OCI-LY7 (cell line): ENCODE data around the gene HUNK. TPM values are rescaled to one million over a fixed set of nuclear protein-coding genes. Genes with fewer than 3 reads are reported as not detected.

Source experiments
- BruUV-seq: library from RNA; stranded (reverse); fragments of 400-500 nt; replicated peaks from 2 replicates; lab custom pipeline; 2021; lab: Mats Ljungman, UMichigan
- CTCF ChIA-PET: fragments of 300-600 bp; sonication (Branson Sonifier 250); formaldehyde crosslinking; loops from one replicate; lab custom pipeline; 2022; ENCODE audit warnings: antibody characterized with exemption; ENCODE audit not compliant: unreplicated experiment; lab: Charles Lee
- POLR2A ChIA-PET: fragments of 300-600 bp; sonication (Branson Sonifier 250); formaldehyde crosslinking; loops from one replicate; lab custom pipeline; 2022; ENCODE audit warnings: antibody characterized with exemption; lab: Charles Lee
- DNase-seq: peaks from one replicate; pipeline ENCODE4 v3.0.0-alpha.2; 2015; ENCODE audit warnings: low spot score
- H2AFZ ChIP-seq: fragments of 200-600 bp; sonication (generic), shearing (Covaris generic); 2 replicates; pipeline ENCODE4 v1.6.1; 2014; ENCODE audit warnings: mild to moderate bottlenecking, antibody characterized with exemption, low read length, moderate library complexity
- H3K27ac ChIP-seq: fragments of 200-600 bp; sonication (generic); 2 replicates; pipeline ENCODE4 v1.5.1; 2014; ENCODE audit warnings: mixed run types, low read depth, mild to moderate bottlenecking, moderate library complexity, low read length, inconsistent platforms; ENCODE audit not compliant: poor library complexity, severe bottlenecking
- H3K36me3 ChIP-seq: fragments of 200-600 bp; sonication (generic); 2 replicates; pipeline ENCODE4 v1.6.1; 2014; ENCODE audit warnings: mild to moderate bottlenecking, antibody characterized with exemption, low read length, moderate library complexity, mixed read lengths; ENCODE audit not compliant: insufficient read depth
- H3K4me1 ChIP-seq: fragments of 200-600 bp; sonication (generic); 2 replicates; pipeline ENCODE4 v1.5.1; 2014; ENCODE audit warnings: mild to moderate bottlenecking, low read length; ENCODE audit not compliant: insufficient read depth, poor library complexity, severe bottlenecking
- H3K4me2 ChIP-seq: fragments of 200-600 bp; sonication (generic); 2 replicates; pipeline ENCODE4 v1.6.1; 2014; ENCODE audit warnings: mild to moderate bottlenecking, low read length
- H3K4me3 ChIP-seq: fragments of 200-600 bp; sonication (generic); 2 replicates; pipeline ENCODE4 v1.5.1; 2014; ENCODE audit warnings: mild to moderate bottlenecking, low read depth, low read length; ENCODE audit not compliant: poor library complexity, severe bottlenecking
- H3K79me2 ChIP-seq: fragments of 200-600 bp; sonication (generic); 2 replicates; pipeline ENCODE4 v1.6.1; 2016; ENCODE audit warnings: low read depth, mild to moderate bottlenecking, low read length, moderate library complexity, mixed read lengths; ENCODE audit not compliant: insufficient read depth
- H3K9me2 ChIP-seq: fragments of 200-600 bp; sonication (generic); 2 replicates; pipeline ENCODE4 v1.6.1; 2016; ENCODE audit warnings: mild to moderate bottlenecking, low read length, mixed read lengths; ENCODE audit not compliant: insufficient read depth
- H3K9me3 ChIP-seq: fragments of 200-600 bp; sonication (generic); 2 replicates; pipeline ENCODE4 v1.6.1; 2014; ENCODE audit warnings: mild to moderate bottlenecking, mixed run types, low read length, mixed read lengths
- H4K20me1 ChIP-seq: fragments of 200-600 bp; sonication (generic); 2 replicates; pipeline ENCODE4 v1.6.1; 2014; ENCODE audit warnings: mild to moderate bottlenecking, antibody characterized with exemption, low read length, moderate library complexity, mixed read lengths; ENCODE audit not compliant: insufficient read depth
- EZH2phosphoT487 ChIP-seq: fragments of 200-600 bp; sonication (generic); IDR thresholded peaks from 2 replicates; pipeline ENCODE4 v1.6.1; 2018; ENCODE audit warnings: low read depth, borderline replicate concordance, mild to moderate bottlenecking, mixed run types, antibody characterized with exemption, low read length, moderate library complexity, mixed read lengths
- intact Hi-C: fragments of 100-400 bp; cut with micrococcal nuclease; formaldehyde crosslinking; loops from one replicate; pipeline ENCODE4 v1.10.0; 2022; ENCODE audit not compliant: unreplicated experiment
- total RNA-seq, 2 experiments: library from RNA; depleted of rRNA in 1 of 2; stranded (reverse); fragments of >200 nt in 1 of 2; shearing (Covaris generic) in 1 of 2; gene quantifications; 2 replicates each; pipeline ENCODE4 v1.2.3, GENCODE V29; 2014 to 2022
- TF ChIP-seq, protein P1 (sequence below): fragments of 200-600 bp; sonication (generic); conservative IDR thresholded peaks from 2 replicates; pipeline ENCODE4 v1.5.1; 2014; ENCODE audit warnings: mild to moderate bottlenecking, antibody characterized with exemption, low read length, moderate library complexity, mixed read lengths

HUNK gene
- total RNA-seq, 2 experiments from 2014 or later = 0.35 to 5.5 TPM

- Histone ChIP-seq H3K4me3 (no peak overlapping the region), H3K27ac (no peak overlapping the region), H3K9me3 (no peaks in the 10 kb centered on the region), H3K9me2 (no peaks in the 10 kb centered on the region), H3K4me2 (no peak overlapping the region), H3K79me2 (no peaks in the 10 kb centered on the region), H4K20me1 (no peaks in the 10 kb centered on the region), H3K36me3 (no peaks in the 10 kb centered on the region), H2AFZ (no peak overlapping the region), H3K4me1 (peaks cover 10% of the 10 kb centered on the region)
- intact Hi-C loops = no loop called here
- ChIA-PET CTCF (no interaction called here), POLR2A (no interaction called here)
- DNase-seq = no peak
- no peak for TF ChIP-seq EZH2phosphoT487
- TF ChIP-seq, protein P1, sequence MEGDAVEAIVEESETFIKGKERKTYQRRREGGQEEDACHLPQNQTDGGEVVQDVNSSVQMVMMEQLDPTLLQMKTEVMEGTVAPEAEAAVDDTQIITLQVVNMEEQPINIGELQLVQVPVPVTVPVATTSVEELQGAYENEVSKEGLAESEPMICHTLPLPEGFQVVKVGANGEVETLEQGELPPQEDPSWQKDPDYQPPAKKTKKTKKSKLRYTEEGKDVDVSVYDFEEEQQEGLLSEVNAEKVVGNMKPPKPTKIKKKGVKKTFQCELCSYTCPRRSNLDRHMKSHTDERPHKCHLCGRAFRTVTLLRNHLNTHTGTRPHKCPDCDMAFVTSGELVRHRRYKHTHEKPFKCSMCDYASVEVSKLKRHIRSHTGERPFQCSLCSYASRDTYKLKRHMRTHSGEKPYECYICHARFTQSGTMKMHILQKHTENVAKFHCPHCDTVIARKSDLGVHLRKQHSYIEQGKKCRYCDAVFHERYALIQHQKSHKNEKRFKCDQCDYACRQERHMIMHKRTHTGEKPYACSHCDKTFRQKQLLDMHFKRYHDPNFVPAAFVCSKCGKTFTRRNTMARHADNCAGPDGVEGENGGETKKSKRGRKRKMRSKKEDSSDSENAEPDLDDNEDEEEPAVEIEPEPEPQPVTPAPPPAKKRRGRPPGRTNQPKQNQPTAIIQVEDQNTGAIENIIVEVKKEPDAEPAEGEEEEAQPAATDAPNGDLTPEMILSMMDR = no peak
- BruUV-seq = no TSS peak
Observed at GRCh38 chr21:31908106-31909031, 35.5 kb downstream of the HUNK start.

DNA sequence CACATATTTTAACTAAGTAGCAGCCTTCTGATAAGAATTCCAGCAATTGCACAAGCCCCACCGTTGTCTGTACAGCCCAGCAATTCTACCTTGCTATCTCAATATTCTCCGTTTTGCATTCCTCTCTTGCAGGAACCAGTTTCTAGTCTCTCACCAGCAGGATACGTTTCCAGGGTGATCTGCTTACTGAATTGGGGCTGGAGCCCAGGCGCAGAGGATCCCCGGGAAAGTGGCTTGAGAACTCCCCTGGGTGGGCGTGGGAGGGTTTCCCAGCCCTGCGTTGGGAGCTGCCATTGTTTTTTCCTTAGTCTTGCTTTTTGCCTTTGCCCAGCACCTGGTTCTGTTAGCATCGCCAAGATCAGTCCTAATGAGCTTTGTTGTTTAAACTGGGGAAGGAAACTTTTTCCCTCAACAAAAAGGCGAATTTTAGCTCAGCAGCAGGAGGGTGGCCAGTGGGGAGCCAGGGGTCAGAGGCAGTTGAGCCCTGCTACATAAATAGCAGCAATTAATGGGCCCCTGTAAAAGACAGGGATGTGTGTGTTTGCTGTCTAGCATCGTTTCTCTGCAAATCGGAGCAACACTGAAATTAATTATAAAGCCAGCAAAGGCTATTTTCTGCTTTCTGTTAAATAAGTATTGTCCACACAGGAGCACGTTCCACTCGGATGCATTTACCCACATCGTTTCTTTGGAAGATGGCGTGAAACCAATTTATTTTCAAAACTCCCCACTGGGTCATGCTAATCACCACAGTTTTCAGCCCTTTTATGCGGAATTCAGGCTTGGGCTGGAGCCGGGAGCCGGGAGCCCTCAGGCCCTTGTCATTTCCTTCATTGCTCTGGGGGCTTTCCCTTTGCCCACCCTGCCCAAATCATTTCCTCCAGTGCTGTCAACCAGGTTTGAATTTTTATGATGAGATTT is 36.6 kb downstream of the HUNK start:
- no TSS peak for BruUV-seq
- POLR2A ChIA-PET = no interaction called here
- no peak for DNase-seq
- TF ChIP-seq, protein P1 = no peak
- TF ChIP-seq EZH2phosphoT487 = no peak
- Histone ChIP-seq H3K4me3 (no peak overlapping the region), H3K9me3 (no peaks in the 10 kb centered on the region), H3K4me1 (no peaks in the 10 kb centered on the region), H3K36me3 (no peaks in the 10 kb centered on the region), H4K20me1 (no peaks in the 10 kb centered on the region), H3K4me2 (no peak overlapping the region), H2AFZ (no peak overlapping the region), H3K79me2 (no peaks in the 10 kb centered on the region), H3K9me2 (no peaks in the 10 kb centered on the region), H3K27ac (no peak overlapping the region)
- CTCF ChIA-PET = no interaction called here
- intact Hi-C loops = no loop called here
